Measurements from ENCODE around the gene PHPT1. TPM values are rescaled to one million over a fixed set of nuclear protein-coding genes. Genes with fewer than 3 reads are reported as not detected.

PHPT1 gene
- total and polyA plus RNA-seq, 11 donors = 225 to 717 (median 266) TPM

GRCh38 chr9:136857166-136857565 lies 8.0 kb downstream of the PHPT1 start:
- WGBS, 4 donors = 87 to 96% (median 92%) methylated on average over 8 to 19 of the region's 19 CpGs
- TF ChIP-seq POLR2A (IDR thresholded peaks at IDR 0.05) = no peak
- no peak for TF ChIP-seq CTCF (IDR thresholded peaks at IDR 0.05)
- ATAC-seq (no peak), DNase-seq (peak in 3 of 5 donors; percentile 7 to 28 (median 21))
- no peak overlapping the region for H3K4me3 ChIP-seq
- no peak overlapping the region for H3K27ac ChIP-seq
- intact Hi-C loops (cut with DNase I) = no loop called here
- no peaks in the 10 kb centered on the region for H3K9me3 ChIP-seq
- peaks cover 0 to 25% (median 17%) of the 10 kb centered on the region in 9 donors for H3K36me3 ChIP-seq
- H3K27me3 ChIP-seq = no peaks in the 10 kb centered on the region
- H3K4me1 ChIP-seq = peaks cover 0 to 21% (median 8%) of the 10 kb centered on the region in 12 donors

- DNase-seq = peak in 4 of 5 donors; percentile 8 to 43 (median 30)
- H3K9me3 ChIP-seq = no peaks in the 10 kb centered on the region
- peak in 1 of 4 donors; percentile 0 for ATAC-seq
- H3K27me3 ChIP-seq = no peaks in the 10 kb centered on the region
- H3K27ac ChIP-seq = peak overlapping the region in 1 of 12 donors; percentile 61
- peaks cover 0 to 19% (median 8%) of the 10 kb centered on the region in 12 donors for H3K4me1 ChIP-seq
- H3K4me3 ChIP-seq = no peak overlapping the region
- intact Hi-C loops (cut with DNase I) = no loop called here
- H3K36me3 ChIP-seq = peaks cover 0 to 31% (median 23%) of the 10 kb centered on the region in 9 donors
- 86 to 95% (median 88%) methylated on average over 4 to 29 of the region's 29 CpGs for WGBS, 4 donors
- no peak for TF ChIP-seq POLR2A (IDR thresholded peaks at IDR 0.05)
- TF ChIP-seq CTCF (IDR thresholded peaks at IDR 0.05) = no peak
These were observed 8.6 kb downstream of the PHPT1 start for GRCh38 chr9:136857581-136858412.

GRCh38 chr9:136858452-136858843 lies 9.2 kb downstream of the PHPT1 start:
- 93 to 100% (median 94%) methylated on average over 1 to 15 of the region's 15 CpGs for WGBS, 4 donors
- peak in 2 of 5 donors; percentile 25 to 52 for DNase-seq
- intact Hi-C loops (cut with DNase I) = no loop called here

More at GRCh38 chr9:136858452-136858843, 9.2 kb downstream of the PHPT1 start:
- TF ChIP-seq CTCF (IDR thresholded peaks at IDR 0.05) (no peak), POLR2A (IDR thresholded peaks at IDR 0.05) (no peak)
- no peak overlapping the region for H3K4me3 ChIP-seq
- H3K4me1 ChIP-seq = peaks cover 0 to 19% (median 8%) of the 10 kb centered on the region in 12 donors
- peak in 1 of 4 donors; percentile 0 for ATAC-seq
- peaks cover 0 to 38% (median 29%) of the 10 kb centered on the region in 9 donors for H3K36me3 ChIP-seq
- no peaks in the 10 kb centered on the region for H3K9me3 ChIP-seq
- H3K27ac ChIP-seq = peak overlapping the region in 5 of 12 donors; percentile 40 to 70 (median 59)
- no peaks in the 10 kb centered on the region for H3K27me3 ChIP-seq
